Activated T-helper 9 cell treated with anti-CD3 and anti-CD28 coated beads, Interleukin-2, amount 50 U/mL, for 16 hours (primary cell): Measurements from ENCODE around the gene ANXA2.
"Not testable (repeated sequence)": the region's sequence is repeated elsewhere in the genome, so short reads cannot be mapped to it uniquely, and the experiment has no call there.

Source experiments
- DNase-seq: peaks from one replicate; pipeline ENCODE4 v3.0.0-alpha.2; 2020; ENCODE audit warnings: low read depth

ANXA2 gene

GRCh38 chr15:60343221-60343970 is 54.4 kb downstream of the ANXA2 start:
- DNase-seq: no peak

- DNase-seq: no peak
Observed at GRCh38 chr15:60340207-60340921, 57.4 kb downstream of the ANXA2 start.

GRCh38 chr15:60339236-60339635 is 58.5 kb downstream of the ANXA2 start:
- no peak for DNase-seq

- DNase-seq: no peak
Observed at GRCh38 chr15:60338810-60339209, 59.0 kb downstream of the ANXA2 start.

GRCh38 chr15:60337076-60337475 is 60.7 kb downstream of the ANXA2 start:
- DNase-seq: no peak

GRCh38 chr15:60335296-60335695 is 62.5 kb downstream of the ANXA2 start:
- not testable (repeated sequence) for DNase-seq

- DNase-seq: no peak
Observed at GRCh38 chr15:60328852-60329443, 68.8 kb downstream of the ANXA2 start.

GRCh38 chr15:60326824-60327654 is 70.7 kb downstream of the ANXA2 start:
- no peak for DNase-seq

- DNase-seq: no peak
Observed at GRCh38 chr15:60326343-60326742, 71.4 kb downstream of the ANXA2 start.

- no peak for DNase-seq
Observed at GRCh38 chr15:60325905-60326304, 71.9 kb downstream of the ANXA2 start.

GRCh38 chr15:60324706-60325438 is 72.9 kb downstream of the ANXA2 start:
- no peak for DNase-seq

- no peak for DNase-seq
Observed at GRCh38 chr15:60323322-60323721, 74.5 kb downstream of the ANXA2 start.

GRCh38 chr15:60320365-60320764 is 77.4 kb downstream of the ANXA2 start:
- no peak for DNase-seq

- no peak for DNase-seq
Observed at GRCh38 chr15:60318216-60318867, 79.4 kb downstream of the ANXA2 start.

GRCh38 chr15:60316961-60317360 is 80.8 kb downstream of the ANXA2 start:
- no peak for DNase-seq

GRCh38 chr15:60315878-60316277 is 81.9 kb downstream of the ANXA2 start:
- no peak for DNase-seq

- DNase-seq: no peak
Observed at GRCh38 chr15:60313906-60314305, 83.9 kb downstream of the ANXA2 start.

- no peak for DNase-seq
Observed at GRCh38 chr15:60307034-60307433, 90.8 kb downstream of the ANXA2 start.

- no peak for DNase-seq
Observed at GRCh38 chr15:60301024-60301423, 96.8 kb downstream of the ANXA2 start.

- DNase-seq: no peak
Observed at GRCh38 chr15:60299452-60300047, 98.2 kb downstream of the ANXA2 start.
